ENCODE results near the gene EML4.
A peak's percentile ranks its signal among the peaks of the same experiment; 100 is the strongest.

The EML4 gene

GRCh38 chr2:42367835-42368234 is 198.7 kb downstream of the EML4 start:
- peak; percentile 17 to 19 for DNase-seq (ENCODE audit: low read depth in 2 of 2)
- TF ChIP-seq, protein P1, sequence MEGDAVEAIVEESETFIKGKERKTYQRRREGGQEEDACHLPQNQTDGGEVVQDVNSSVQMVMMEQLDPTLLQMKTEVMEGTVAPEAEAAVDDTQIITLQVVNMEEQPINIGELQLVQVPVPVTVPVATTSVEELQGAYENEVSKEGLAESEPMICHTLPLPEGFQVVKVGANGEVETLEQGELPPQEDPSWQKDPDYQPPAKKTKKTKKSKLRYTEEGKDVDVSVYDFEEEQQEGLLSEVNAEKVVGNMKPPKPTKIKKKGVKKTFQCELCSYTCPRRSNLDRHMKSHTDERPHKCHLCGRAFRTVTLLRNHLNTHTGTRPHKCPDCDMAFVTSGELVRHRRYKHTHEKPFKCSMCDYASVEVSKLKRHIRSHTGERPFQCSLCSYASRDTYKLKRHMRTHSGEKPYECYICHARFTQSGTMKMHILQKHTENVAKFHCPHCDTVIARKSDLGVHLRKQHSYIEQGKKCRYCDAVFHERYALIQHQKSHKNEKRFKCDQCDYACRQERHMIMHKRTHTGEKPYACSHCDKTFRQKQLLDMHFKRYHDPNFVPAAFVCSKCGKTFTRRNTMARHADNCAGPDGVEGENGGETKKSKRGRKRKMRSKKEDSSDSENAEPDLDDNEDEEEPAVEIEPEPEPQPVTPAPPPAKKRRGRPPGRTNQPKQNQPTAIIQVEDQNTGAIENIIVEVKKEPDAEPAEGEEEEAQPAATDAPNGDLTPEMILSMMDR (IDR thresholded peaks at IDR 0.05; ENCODE audit: low read depth, low read length), result no peak
- no peak overlapping the region for H3K4me3 ChIP-seq (replicated peaks in 1 of 2; ENCODE audit: low read depth in 2 of 2, low read length in 2 of 2)

- no peak overlapping the region for H3K4me3 ChIP-seq (replicated peaks in 1 of 2; ENCODE audit: low read depth in 2 of 2, low read length in 2 of 2)
- DNase-seq (ENCODE audit: low read depth in 2 of 2), result peak in 1 of 2 donors; percentile 3
- TF ChIP-seq, protein P1 (IDR thresholded peaks at IDR 0.05; ENCODE audit: low read depth, low read length), result no peak
Measured at GRCh38 chr2:42368817-42369531, 199.8 kb downstream of the EML4 start.

- no peak for DNase-seq (ENCODE audit: low read depth in 2 of 2)
- no peak overlapping the region for H3K4me3 ChIP-seq (replicated peaks in 1 of 2; ENCODE audit: low read depth in 2 of 2, low read length in 2 of 2)
- TF ChIP-seq, protein P1 (IDR thresholded peaks at IDR 0.05; ENCODE audit: low read depth, low read length), result no peak
Measured at GRCh38 chr2:42369532-42370229, 200.5 kb downstream of the EML4 start.

DNA sequence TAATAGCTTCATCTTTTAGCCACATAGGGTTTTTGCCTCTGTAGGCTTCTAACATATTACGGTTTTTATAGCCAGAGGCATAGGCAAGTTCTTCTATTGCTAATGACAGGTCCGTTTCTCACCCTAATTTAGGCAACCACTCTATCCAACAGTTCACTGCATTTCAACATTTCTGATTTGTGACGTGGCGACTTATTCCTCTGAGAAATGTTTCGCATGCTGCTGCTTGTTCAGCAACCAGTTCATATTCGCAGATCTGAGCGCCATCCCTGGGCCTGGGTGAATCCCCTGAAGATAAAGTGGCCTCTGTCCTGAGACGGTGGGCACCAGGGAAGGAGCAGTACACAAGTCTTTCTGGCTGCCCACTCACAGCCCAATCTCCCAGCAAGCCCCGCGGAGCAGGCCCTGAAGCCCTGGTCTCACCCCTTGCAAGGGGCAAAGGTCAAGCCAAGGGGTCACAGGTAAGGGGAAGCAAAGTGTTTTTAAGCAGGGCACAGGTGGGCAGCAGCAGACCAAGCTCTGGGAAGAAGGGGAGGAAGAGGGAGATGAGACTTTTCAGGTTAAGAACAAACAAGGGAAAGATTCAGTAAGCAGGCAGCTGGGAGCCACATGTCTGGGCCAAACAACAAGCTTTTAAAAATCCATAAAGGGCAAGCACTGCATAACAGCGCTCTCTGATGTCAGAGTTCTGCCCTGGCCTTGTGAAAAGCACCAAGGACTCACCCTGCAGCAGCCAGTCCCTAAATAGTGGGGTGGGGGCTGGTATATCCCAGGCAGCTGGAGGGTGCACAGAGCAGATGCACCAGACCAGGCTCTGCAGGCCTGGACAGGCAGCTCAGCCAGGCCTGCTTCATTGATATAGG is 202.7 kb downstream of the EML4 start:
- no peak overlapping the region for H3K4me3 ChIP-seq (replicated peaks in 1 of 2; ENCODE audit: low read depth in 2 of 2, low read length in 2 of 2)
- TF ChIP-seq, protein P1 (IDR thresholded peaks at IDR 0.05; ENCODE audit: low read depth, low read length), result no peak
- no peak for DNase-seq (ENCODE audit: low read depth in 2 of 2)

GRCh38 chr2:42372474-42373200 is 203.5 kb downstream of the EML4 start:
- no peak for DNase-seq (ENCODE audit: low read depth in 2 of 2)
- H3K4me3 ChIP-seq (replicated peaks in 1 of 2; ENCODE audit: low read depth in 2 of 2, low read length in 2 of 2), result no peak overlapping the region
- TF ChIP-seq, protein P1 (IDR thresholded peaks at IDR 0.05; ENCODE audit: low read depth, low read length), result no peak

DNA sequence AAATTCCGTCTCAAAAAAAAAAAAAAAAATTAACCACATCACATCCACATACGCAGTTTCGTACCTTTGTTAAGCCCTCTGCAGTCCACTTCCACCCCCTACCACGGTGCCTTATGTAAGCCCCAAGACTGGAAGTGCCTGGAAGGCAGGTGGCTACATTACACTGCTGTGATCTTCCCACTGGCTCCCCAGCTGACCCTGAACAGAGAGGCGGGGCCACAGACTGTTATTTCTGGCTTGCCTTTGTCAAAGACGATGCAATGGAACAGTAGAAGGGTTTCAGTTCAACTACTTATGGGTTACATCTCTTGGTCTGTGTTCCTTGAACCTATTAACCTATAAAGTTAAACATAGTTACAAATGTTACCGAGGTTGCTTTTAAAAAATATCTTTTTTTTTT is 207.6 kb downstream of the EML4 start:
- DNase-seq (ENCODE audit: low read depth in 2 of 2), result no peak
- H3K4me3 ChIP-seq (replicated peaks in 1 of 2; ENCODE audit: low read depth in 2 of 2, low read length in 2 of 2), result no peak overlapping the region
- TF ChIP-seq, protein P1 (IDR thresholded peaks at IDR 0.05; ENCODE audit: low read depth, low read length), result no peak
